Measurements from ENCODE around the gene SMARCB1. TPM values are rescaled to one million over a fixed set of nuclear protein-coding genes. Genes with fewer than 3 reads are reported as not detected.

Gene SMARCB1
- total RNA-seq, 1 experiment from 2014 or later: 172 TPM

DNA sequence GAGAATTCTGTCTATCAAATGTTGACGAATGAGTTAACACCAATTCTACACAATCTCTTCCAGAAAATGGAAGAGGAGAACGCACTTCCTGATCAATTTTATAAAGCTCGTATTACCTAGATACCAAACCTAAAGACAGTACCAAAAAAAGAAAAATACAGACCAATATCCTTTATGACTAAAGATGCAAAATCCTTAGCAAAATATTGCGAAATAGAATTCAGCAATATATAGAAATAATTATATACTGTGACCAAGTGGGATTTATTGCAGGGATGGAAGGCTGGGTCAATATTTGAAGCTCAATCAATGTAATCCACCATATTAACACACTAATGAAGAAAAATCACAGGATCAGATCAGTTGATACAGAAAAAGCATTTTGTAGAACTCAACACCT, 25.6 kb downstream of the SMARCB1 start:
- Histone ChIP-seq H3K27ac (ENCODE audit: low read depth, low read length, poor library complexity, severe bottlenecking) (no peak overlapping the region), H3K9me3 (ENCODE audit: low read depth, low read length, poor library complexity, severe bottlenecking) (no peaks in the 10 kb centered on the region), H3K27me3 (replicated peaks; ENCODE audit: insufficient read depth, low read depth, low read length, poor library complexity) (no peaks in the 10 kb centered on the region), H3K4me1 (ENCODE audit: insufficient read depth, low read length, poor library complexity, severe bottlenecking) (no peaks in the 10 kb centered on the region), H3K4me3 (ENCODE audit: low read depth, low read length, poor library complexity, severe bottlenecking) (no peak overlapping the region), H3K36me3 (ENCODE audit: insufficient read depth, low read length, poor library complexity, severe bottlenecking) (peaks cover 33% of the 10 kb centered on the region)
- ChIA-PET POLR2A (ENCODE audit: low non-redundant PET) (no interaction called here), CTCF (interaction anchor here (0.7 kb wide), 1 partner anchor 363 kb away, joined by 3 read pairs; no protein-coding TSS in a partner anchor)
- intact Hi-C loops (cut with micrococcal nuclease; ENCODE audit: unreplicated experiment): no loop called here
- BruUV-seq (replicated peaks): no TSS peak
- no peak for TF ChIP-seq EZH2 (IDR thresholded peaks at IDR 0.05; ENCODE audit: borderline replicate concordance, low read depth, low read length, poor library complexity, severe bottlenecking)
- TF ChIP-seq CTCF (conservative IDR thresholded peaks at IDR 0.05; ENCODE audit: low read depth, low read length): no peak
- DNase-seq (ENCODE audit: low spot score): no peak

GRCh38 chr22:23815541-23816155, 28.9 kb downstream of the SMARCB1 start:
- POLR2A ChIA-PET (ENCODE audit: low non-redundant PET): no interaction called here
- CTCF ChIA-PET: no interaction called here
- no TSS peak for BruUV-seq (replicated peaks)
- Histone ChIP-seq H3K4me1 (ENCODE audit: insufficient read depth, low read length, poor library complexity, severe bottlenecking) (no peaks in the 10 kb centered on the region), H3K36me3 (ENCODE audit: insufficient read depth, low read length, poor library complexity, severe bottlenecking) (peaks cover 49% of the 10 kb centered on the region), H3K9me3 (ENCODE audit: low read depth, low read length, poor library complexity, severe bottlenecking) (no peaks in the 10 kb centered on the region), H3K27me3 (replicated peaks; ENCODE audit: insufficient read depth, low read depth, low read length, poor library complexity) (no peaks in the 10 kb centered on the region), H3K27ac (ENCODE audit: low read depth, low read length, poor library complexity, severe bottlenecking) (no peak overlapping the region), H3K4me3 (ENCODE audit: low read depth, low read length, poor library complexity, severe bottlenecking) (no peak overlapping the region)
- TF ChIP-seq EZH2 (IDR thresholded peaks at IDR 0.05; ENCODE audit: borderline replicate concordance, low read depth, low read length, poor library complexity, severe bottlenecking) (no peak), CTCF (conservative IDR thresholded peaks at IDR 0.05; ENCODE audit: low read depth, low read length) (no peak)
- intact Hi-C loops (cut with micrococcal nuclease; ENCODE audit: unreplicated experiment): no loop called here
- DNase-seq (ENCODE audit: low spot score): no peak

- peaks cover 47% of the 10 kb centered on the region for H3K36me3 ChIP-seq (ENCODE audit: insufficient read depth, low read length, poor library complexity, severe bottlenecking)
- no peak overlapping the region for H3K27ac ChIP-seq (ENCODE audit: low read depth, low read length, poor library complexity, severe bottlenecking)
- no peak for TF ChIP-seq CTCF (conservative IDR thresholded peaks at IDR 0.05; ENCODE audit: low read depth, low read length)
- TF ChIP-seq EZH2 (IDR thresholded peaks at IDR 0.05; ENCODE audit: borderline replicate concordance, low read depth, low read length, poor library complexity, severe bottlenecking): no peak
- no peak for DNase-seq (ENCODE audit: low spot score)
- BruUV-seq (replicated peaks): no TSS peak
- H3K4me1 ChIP-seq (ENCODE audit: insufficient read depth, low read length, poor library complexity, severe bottlenecking): no peaks in the 10 kb centered on the region
- H3K9me3 ChIP-seq (ENCODE audit: low read depth, low read length, poor library complexity, severe bottlenecking): no peaks in the 10 kb centered on the region
- intact Hi-C loops (cut with micrococcal nuclease; ENCODE audit: unreplicated experiment): no loop called here
- no peaks in the 10 kb centered on the region for H3K27me3 ChIP-seq (replicated peaks; ENCODE audit: insufficient read depth, low read depth, low read length, poor library complexity)
- H3K4me3 ChIP-seq (ENCODE audit: low read depth, low read length, poor library complexity, severe bottlenecking): no peak overlapping the region
- ChIA-PET POLR2A (ENCODE audit: low non-redundant PET) (no interaction called here), CTCF (no interaction called here)
Observed at GRCh38 chr22:23816156-23816976, 29.6 kb downstream of the SMARCB1 start.
